ENCODE results near the gene POMT1. TPM values are rescaled to one million over a fixed set of nuclear protein-coding genes. Genes with fewer than 3 reads are reported as not detected.

The POMT1 gene
- total RNA-seq, 6 donors from 2014 or later: 24.7 to 55.5 (median 27.2) TPM

DNA sequence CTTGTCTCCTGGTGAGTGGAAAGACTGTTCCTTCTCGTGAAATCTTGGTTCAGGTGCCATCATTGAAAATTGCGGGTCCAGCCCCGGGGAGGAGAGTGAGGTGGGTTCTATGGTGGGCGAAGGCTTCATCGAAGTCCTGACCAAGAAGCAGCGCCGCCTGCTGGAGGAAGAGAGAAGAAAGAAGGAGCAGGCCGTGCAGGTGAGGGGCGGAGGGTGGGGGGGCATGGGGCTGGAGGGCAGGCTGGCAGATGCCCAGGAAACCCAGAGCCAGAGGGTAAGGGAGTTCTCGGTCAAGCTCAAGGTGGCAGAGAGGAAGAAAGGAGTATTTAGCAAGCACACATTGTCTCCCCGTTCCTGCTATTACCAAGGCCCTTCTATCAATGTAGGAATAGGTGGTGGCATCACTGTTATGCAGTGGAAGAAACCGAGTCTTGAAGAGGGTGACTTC, 24.3 kb upstream of the POMT1 start:
- Histone ChIP-seq H3K27me3 (no peaks in the 10 kb centered on the region), H3K4me1 (no peaks in the 10 kb centered on the region), H3K9me3 (no peaks in the 10 kb centered on the region), H3K4me3 (no peak overlapping the region), H3K27ac (no peak overlapping the region), H3K36me3 (peaks cover 61 to 100% (median 92%) of the 10 kb centered on the region in 4 donors)
- 59 to 60% methylated on average over 12 of the region's 12 CpGs for WGBS, 2 donors
- no peak for DNase-seq
- ATAC-seq (ENCODE audit: low FRiP score in 2 of 2): peak in 1 of 2 donors; percentile 43
- TF ChIP-seq EP300 (IDR thresholded peaks at IDR 0.05) (no peak), POLR2AphosphoS5 (IDR thresholded peaks at IDR 0.05) (no peak)
- TF ChIP-seq, protein P1, sequence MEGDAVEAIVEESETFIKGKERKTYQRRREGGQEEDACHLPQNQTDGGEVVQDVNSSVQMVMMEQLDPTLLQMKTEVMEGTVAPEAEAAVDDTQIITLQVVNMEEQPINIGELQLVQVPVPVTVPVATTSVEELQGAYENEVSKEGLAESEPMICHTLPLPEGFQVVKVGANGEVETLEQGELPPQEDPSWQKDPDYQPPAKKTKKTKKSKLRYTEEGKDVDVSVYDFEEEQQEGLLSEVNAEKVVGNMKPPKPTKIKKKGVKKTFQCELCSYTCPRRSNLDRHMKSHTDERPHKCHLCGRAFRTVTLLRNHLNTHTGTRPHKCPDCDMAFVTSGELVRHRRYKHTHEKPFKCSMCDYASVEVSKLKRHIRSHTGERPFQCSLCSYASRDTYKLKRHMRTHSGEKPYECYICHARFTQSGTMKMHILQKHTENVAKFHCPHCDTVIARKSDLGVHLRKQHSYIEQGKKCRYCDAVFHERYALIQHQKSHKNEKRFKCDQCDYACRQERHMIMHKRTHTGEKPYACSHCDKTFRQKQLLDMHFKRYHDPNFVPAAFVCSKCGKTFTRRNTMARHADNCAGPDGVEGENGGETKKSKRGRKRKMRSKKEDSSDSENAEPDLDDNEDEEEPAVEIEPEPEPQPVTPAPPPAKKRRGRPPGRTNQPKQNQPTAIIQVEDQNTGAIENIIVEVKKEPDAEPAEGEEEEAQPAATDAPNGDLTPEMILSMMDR (IDR thresholded peaks at IDR 0.05): peak in 4 of 6 experiments; percentile 21 to 51 (median 40)

DNA sequence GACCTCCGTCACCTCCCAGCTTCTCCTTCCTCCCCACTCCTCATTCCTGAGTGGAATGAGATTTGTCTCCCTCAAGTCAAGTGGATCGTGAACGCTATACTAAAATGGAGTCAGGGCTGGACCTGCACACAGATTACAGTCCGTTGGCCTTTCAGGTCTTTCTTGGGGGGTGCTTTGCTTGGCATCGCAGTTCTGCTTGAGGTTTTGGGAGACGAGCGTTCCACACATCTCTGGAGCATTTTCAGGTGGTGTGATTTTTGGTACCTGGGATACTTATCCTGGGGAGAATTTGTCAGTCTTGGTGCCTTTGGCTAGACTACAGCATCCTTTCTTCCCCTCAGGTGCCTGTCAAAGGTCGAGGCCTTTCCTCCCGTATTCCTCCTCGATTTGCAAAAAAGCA, 23.8 kb upstream of the POMT1 start:
- H3K9me3 ChIP-seq: no peaks in the 10 kb centered on the region
- H3K4me1 ChIP-seq: no peaks in the 10 kb centered on the region
- no peak for DNase-seq
- H3K4me3 ChIP-seq: no peak overlapping the region
- H3K36me3 ChIP-seq: peaks cover 62 to 100% (median 92%) of the 10 kb centered on the region in 4 donors
- no peak for ATAC-seq (ENCODE audit: low FRiP score in 2 of 2)
- H3K27me3 ChIP-seq: no peaks in the 10 kb centered on the region
- TF ChIP-seq POLR2A (IDR thresholded peaks at IDR 0.05): no peak
- TF ChIP-seq, protein P1 (IDR thresholded peaks at IDR 0.05): no peak
- TF ChIP-seq EP300 (IDR thresholded peaks at IDR 0.05): no peak
- H3K27ac ChIP-seq: no peak overlapping the region
- 87 to 93% methylated on average over 10 of the region's 10 CpGs for WGBS, 2 donors

DNA sequence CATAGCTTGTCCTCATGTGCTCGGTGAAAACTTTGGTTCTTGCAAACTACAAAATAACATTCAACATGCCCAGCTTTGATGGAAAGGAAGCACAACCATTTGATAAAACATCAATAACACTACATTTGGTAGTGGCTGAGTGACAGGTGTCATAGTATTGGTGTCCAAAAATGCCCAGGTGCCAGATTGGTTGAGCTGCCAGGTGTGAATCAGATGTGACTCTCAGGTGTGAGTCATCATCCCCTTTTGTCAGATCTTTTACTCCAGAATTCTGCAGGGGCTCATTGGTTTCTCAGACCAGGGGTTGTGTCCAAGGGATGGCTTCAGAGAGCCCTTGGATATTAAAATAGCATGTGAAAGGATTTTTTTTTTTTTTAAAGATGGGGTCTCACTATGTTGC, 22.5 kb upstream of the POMT1 start:
- DNase-seq: no peak
- 94 to 100% methylated on average over 1 of the region's 1 CpG for WGBS, 2 donors
- Histone ChIP-seq H3K36me3 (peaks cover 71 to 100% (median 92%) of the 10 kb centered on the region in 4 donors), H3K9me3 (no peaks in the 10 kb centered on the region), H3K27ac (no peak overlapping the region), H3K4me1 (no peaks in the 10 kb centered on the region), H3K27me3 (no peaks in the 10 kb centered on the region), H3K4me3 (no peak overlapping the region)
- no peak for TF ChIP-seq EP300 (IDR thresholded peaks at IDR 0.05)
- no peak for TF ChIP-seq POLR2A (IDR thresholded peaks at IDR 0.05)
- TF ChIP-seq POLR2AphosphoS5 (IDR thresholded peaks at IDR 0.05): no peak
- TF ChIP-seq, protein P1 (IDR thresholded peaks at IDR 0.05): no peak
- no peak for ATAC-seq (ENCODE audit: low FRiP score in 2 of 2)

DNA sequence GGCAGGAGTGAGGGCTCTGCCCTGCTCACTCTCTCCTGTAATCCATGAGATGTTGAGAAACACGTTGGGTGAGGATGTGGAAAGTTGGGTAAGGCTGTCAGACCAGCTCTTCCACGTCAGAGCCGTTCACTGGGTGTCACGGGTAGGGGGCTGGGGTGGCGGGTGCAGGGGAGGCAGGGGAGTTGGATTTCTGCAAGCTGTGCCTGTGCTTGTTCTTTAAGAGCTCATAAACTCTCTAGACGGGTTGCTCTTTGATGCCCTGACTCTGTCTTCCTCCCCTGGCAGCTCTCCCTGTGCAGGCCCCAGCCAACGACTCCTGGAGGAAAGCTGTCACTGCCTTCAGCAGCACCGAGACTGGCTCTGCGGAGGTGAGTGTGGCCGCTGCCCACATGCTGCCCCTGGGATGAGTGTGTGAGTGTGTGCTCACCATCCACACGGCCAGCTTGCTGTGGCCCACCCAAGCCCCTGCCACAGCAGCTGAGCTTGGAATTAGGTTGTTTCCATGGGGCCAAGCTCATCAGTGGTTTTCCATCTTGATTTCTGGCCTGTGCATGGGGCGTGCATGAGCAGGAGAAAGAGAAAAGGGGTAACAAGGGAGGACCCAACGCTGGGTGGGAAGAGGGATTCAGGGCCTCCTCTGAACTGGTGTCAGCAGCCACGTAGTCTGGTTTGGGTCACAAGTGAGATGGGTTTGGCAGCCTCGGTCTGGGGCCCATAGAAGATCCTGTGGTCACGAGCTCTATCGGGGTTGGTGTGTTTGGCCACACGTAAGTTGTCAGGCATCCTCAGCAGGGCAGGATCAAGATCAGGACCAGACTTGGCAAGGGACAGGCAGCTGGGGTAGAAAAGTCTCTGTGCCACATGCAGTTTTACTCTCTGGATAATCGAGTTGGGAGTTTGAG, 21.0 kb upstream of the POMT1 start:
- DNase-seq: no peak
- no peak overlapping the region for H3K27ac ChIP-seq
- 84 to 85% methylated on average over 14 to 17 of the region's 19 CpGs for WGBS, 2 donors

DNA sequence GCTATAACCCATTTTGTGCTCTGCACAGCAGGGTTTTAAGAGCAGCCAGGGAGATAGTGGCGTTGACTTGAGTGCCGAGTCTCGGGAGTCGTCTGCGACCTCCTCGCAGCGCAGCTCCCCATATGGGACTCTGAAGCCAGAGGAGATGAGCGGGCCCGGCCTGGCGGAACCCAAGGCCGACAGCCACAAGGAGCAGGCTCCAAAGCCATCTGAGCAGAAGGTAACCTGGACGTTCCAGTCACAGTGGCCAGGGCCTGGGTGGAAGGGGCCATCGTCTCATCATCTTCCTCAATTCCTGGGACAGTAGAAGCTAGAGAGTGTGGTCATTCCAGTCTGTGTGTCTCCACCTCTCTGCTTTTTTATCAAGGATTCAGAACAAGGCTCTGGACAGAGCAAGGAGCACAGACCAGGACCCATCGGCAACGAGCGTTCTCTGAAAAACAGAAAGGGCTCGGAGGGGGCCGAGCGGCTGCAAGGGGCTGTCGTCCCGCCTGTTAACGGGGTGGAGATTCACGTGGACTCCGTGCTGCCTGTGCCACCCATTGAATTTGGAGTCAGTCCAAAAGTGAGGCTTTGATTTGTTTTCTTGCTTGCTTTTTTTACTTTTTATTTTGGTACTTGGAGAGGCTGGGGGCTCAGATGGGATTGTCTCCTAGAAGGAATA, 20.2 kb upstream of the POMT1 start:
- peaks cover 69 to 100% (median 91%) of the 10 kb centered on the region in 4 donors for H3K36me3 ChIP-seq
- TF ChIP-seq EP300 (IDR thresholded peaks at IDR 0.05) (no peak), POLR2A (IDR thresholded peaks at IDR 0.05) (no peak), POLR2AphosphoS5 (IDR thresholded peaks at IDR 0.05) (no peak)
- TF ChIP-seq, protein P1 (IDR thresholded peaks at IDR 0.05): no peak
- no peaks in the 10 kb centered on the region for H3K27me3 ChIP-seq
- no peaks in the 10 kb centered on the region for H3K4me1 ChIP-seq
- no peak for DNase-seq
- no peaks in the 10 kb centered on the region for H3K9me3 ChIP-seq
- no peak for ATAC-seq (ENCODE audit: low FRiP score in 2 of 2)
- no peak overlapping the region for H3K4me3 ChIP-seq
- no peak overlapping the region for H3K27ac ChIP-seq
- WGBS, 2 donors: 93% methylated on average over 13 to 24 of the region's 24 CpGs

More for the DNA sequence above, 21.0 kb upstream of the POMT1 start:
- no peak for ATAC-seq (ENCODE audit: low FRiP score in 2 of 2)
- Histone ChIP-seq H3K9me3 (no peaks in the 10 kb centered on the region), H3K36me3 (peaks cover 70 to 100% (median 92%) of the 10 kb centered on the region in 4 donors), H3K4me1 (no peaks in the 10 kb centered on the region), H3K27me3 (no peaks in the 10 kb centered on the region), H3K4me3 (no peak overlapping the region)
- TF ChIP-seq POLR2A (IDR thresholded peaks at IDR 0.05): no peak
- no peak for TF ChIP-seq POLR2AphosphoS5 (IDR thresholded peaks at IDR 0.05)

All from upper lobe of left lung (tissue), 6 donors.